ENCODE data around the gene GCC2.

DNA sequence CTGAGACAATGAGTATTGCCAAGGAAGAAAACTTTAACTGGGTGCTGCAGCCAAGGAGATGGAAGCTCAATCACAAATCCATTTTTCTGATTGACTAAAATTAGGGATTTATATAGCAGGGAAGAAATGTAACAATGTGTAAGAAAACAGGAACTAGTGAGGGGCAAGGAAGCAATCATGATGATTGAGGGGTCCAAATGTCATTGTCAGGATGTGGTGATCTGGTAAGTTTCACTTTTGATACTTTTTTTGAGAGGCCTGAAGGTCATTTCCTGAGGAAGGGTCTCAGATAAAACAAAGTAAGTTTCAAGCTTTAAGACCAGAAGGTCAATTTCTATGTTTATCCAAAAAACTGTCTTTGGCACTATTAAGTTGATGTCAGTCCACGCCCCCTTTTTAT lies 12.0 kb upstream of the GCC2 start:
- TF ChIP-seq, protein P1, sequence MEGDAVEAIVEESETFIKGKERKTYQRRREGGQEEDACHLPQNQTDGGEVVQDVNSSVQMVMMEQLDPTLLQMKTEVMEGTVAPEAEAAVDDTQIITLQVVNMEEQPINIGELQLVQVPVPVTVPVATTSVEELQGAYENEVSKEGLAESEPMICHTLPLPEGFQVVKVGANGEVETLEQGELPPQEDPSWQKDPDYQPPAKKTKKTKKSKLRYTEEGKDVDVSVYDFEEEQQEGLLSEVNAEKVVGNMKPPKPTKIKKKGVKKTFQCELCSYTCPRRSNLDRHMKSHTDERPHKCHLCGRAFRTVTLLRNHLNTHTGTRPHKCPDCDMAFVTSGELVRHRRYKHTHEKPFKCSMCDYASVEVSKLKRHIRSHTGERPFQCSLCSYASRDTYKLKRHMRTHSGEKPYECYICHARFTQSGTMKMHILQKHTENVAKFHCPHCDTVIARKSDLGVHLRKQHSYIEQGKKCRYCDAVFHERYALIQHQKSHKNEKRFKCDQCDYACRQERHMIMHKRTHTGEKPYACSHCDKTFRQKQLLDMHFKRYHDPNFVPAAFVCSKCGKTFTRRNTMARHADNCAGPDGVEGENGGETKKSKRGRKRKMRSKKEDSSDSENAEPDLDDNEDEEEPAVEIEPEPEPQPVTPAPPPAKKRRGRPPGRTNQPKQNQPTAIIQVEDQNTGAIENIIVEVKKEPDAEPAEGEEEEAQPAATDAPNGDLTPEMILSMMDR (IDR thresholded peaks at IDR 0.05) = no peak
- TF ChIP-seq EP300 (IDR thresholded peaks at IDR 0.05) = no peak

Measured in stomach (tissue), 4 donors.